Activated T-helper 1 cell treated with Interleukin-2 at 50 U/mL for 16 hours (primary cell): Measurements from ENCODE around the gene MUC5B.

Source experiments
- DNase-seq: peaks from one replicate; pipeline ENCODE4 v3.0.0-alpha.2; 2020; ENCODE audit warnings: low read depth

MUC5B gene

GRCh38 chr11:1285876-1286275 lies 63.0 kb downstream of the MUC5B start:
- DNase-seq: no peak

- no peak for DNase-seq
Observed at GRCh38 chr11:1287928-1288327, 65.1 kb downstream of the MUC5B start.

- DNase-seq: no peak
Observed at GRCh38 chr11:1288426-1289151, 65.7 kb downstream of the MUC5B start.

GRCh38 chr11:1289211-1289935 lies 66.5 kb downstream of the MUC5B start:
- no peak for DNase-seq

- DNase-seq: no peak
Observed at GRCh38 chr11:1290052-1291040, 67.5 kb downstream of the MUC5B start.

- DNase-seq: no peak
Observed at GRCh38 chr11:1291295-1292017, 68.6 kb downstream of the MUC5B start.

GRCh38 chr11:1292018-1292643 lies 69.3 kb downstream of the MUC5B start:
- DNase-seq: no peak

GRCh38 chr11:1292644-1293618 lies 70.1 kb downstream of the MUC5B start:
- no peak for DNase-seq

GRCh38 chr11:1293619-1294015 lies 70.8 kb downstream of the MUC5B start:
- no peak for DNase-seq

GRCh38 chr11:1295086-1295485 lies 72.2 kb downstream of the MUC5B start:
- DNase-seq: no peak

GRCh38 chr11:1295591-1295990 lies 72.7 kb downstream of the MUC5B start:
- DNase-seq: no peak

- no peak for DNase-seq
Observed at GRCh38 chr11:1296287-1296686, 73.4 kb downstream of the MUC5B start.

GRCh38 chr11:1297011-1297575 lies 74.2 kb downstream of the MUC5B start:
- DNase-seq: no peak

- no peak for DNase-seq
Observed at GRCh38 chr11:1297576-1298473, 75.0 kb downstream of the MUC5B start.

- no peak for DNase-seq
Observed at GRCh38 chr11:1298695-1299492, 76.0 kb downstream of the MUC5B start.

- no peak for DNase-seq
Observed at GRCh38 chr11:1299621-1300020, 76.8 kb downstream of the MUC5B start.

- DNase-seq: no peak
Observed at GRCh38 chr11:1300121-1300520, 77.3 kb downstream of the MUC5B start.
